Heart left ventricle (tissue), 13 donors: ENCODE data around the gene RNF144B.
"Not testable (repeated sequence)": the region's sequence is repeated elsewhere in the genome, so short reads cannot be mapped to it uniquely, and the experiment has no call there.

Experiments
- POLR2A ChIP-seq, 2 donors: fragments of 450-650 bp; IDR thresholded peaks; one replicate each; pipeline ENCODE4 v1.6.1; 2017; ENCODE audit warnings: antibody characterized with exemption in 2 of 2, mild to moderate bottlenecking in 2 of 2, moderate library complexity in 2 of 2
- TF ChIP-seq, protein P1 (sequence below), 12 donors: fragments of 200-600 bp; sonication (generic) in 4 of 12; IDR thresholded peaks; one replicate each; pipeline versions ENCODE4 v1.5.0 to v1.8.0; 2018 to 2022; ENCODE audit warnings: antibody characterized with exemption in 12 of 12, mild to moderate bottlenecking in 5 of 12
- donor health status: ischemic (EF 13 %, LVEDD 7.1; RV severe dilation, severe dysfunction).
- donor health status: DM: no; HTN: yes; CAD: no.
- donor health status: DM: no; HTN: no; CAD: no.
- donor health status: ischemic (EF 25% LVEDD 6.9; RV normal size, moderate dysfunction).
- donor health status: ischemic (EF 25% LVEDD 5.7; RV mildly dilated, moderate dysfunction).
- donor health status: ischemic (EF 35%, LVEDD 5.7; RV mildly dilated, moderate dysfunction).
- donor health status: nonischemic (EF 11% LVEDD 7.7; RV severe dilation, severe dysfunction).
- donor health status: DM: yes; HTN: yes; CAD: no.
- donor health status: PGD.
- donor health status: ischemic (EF 29% LVEDD 5.4; RV normal size, mild dysfunction).
- donor health status: nonischemic (EF 23%, LVEDD 6.1; RV moderate dilation, normal function).

DNA sequence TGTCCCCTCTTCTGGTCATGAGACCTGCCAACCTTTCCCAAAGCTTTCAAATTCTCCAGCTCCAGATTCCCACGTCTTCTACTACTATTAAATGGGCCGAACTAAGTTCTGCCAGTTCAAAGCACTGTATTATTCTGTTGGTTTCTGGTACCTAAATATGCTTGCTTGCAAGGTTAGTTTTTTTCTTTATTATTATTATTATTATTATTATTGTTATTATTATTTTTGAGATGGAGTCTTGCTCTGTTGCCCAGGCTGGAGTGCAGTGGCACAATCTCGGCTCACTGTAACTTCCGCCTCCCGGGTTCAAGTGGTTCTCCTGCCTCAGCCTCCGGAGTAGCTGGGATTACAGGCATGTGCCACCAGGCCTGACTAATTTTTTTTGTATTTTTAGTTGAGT lies 17.8 kb downstream of the RNF144B start:
- TF ChIP-seq, protein P1, sequence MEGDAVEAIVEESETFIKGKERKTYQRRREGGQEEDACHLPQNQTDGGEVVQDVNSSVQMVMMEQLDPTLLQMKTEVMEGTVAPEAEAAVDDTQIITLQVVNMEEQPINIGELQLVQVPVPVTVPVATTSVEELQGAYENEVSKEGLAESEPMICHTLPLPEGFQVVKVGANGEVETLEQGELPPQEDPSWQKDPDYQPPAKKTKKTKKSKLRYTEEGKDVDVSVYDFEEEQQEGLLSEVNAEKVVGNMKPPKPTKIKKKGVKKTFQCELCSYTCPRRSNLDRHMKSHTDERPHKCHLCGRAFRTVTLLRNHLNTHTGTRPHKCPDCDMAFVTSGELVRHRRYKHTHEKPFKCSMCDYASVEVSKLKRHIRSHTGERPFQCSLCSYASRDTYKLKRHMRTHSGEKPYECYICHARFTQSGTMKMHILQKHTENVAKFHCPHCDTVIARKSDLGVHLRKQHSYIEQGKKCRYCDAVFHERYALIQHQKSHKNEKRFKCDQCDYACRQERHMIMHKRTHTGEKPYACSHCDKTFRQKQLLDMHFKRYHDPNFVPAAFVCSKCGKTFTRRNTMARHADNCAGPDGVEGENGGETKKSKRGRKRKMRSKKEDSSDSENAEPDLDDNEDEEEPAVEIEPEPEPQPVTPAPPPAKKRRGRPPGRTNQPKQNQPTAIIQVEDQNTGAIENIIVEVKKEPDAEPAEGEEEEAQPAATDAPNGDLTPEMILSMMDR (IDR thresholded peaks at IDR 0.05) = not testable (repeated sequence)
- TF ChIP-seq POLR2A (IDR thresholded peaks at IDR 0.05) = not testable (repeated sequence)
